Nephron (organoid): Measurements from ENCODE around the gene SLC13A3.

Experiments used
- H3K27ac Mint-ChIP-seq, 3 experiments: 2 replicates each; pipeline ENCODE4 v1.8.0; 2020; ENCODE audit warnings: mixed read lengths in 3 of 3, mild to moderate bottlenecking in 2 of 3, moderate library complexity in 1 of 3
- H3K27me3 Mint-ChIP-seq: 2 replicates; pipeline ENCODE4 v1.8.0; 2021; ENCODE audit warnings: low read depth, mild to moderate bottlenecking, moderate library complexity, mixed read lengths
- H3K36me3 Mint-ChIP-seq: 2 replicates; pipeline ENCODE4 v1.8.0; 2020; ENCODE audit warnings: low read depth, mixed read lengths
- H3K4me1 Mint-ChIP-seq: 2 replicates; pipeline ENCODE4 v1.8.0; 2020; ENCODE audit warnings: mixed read lengths
- H3K4me3 Mint-ChIP-seq, 3 experiments: 2 replicates each; pipeline ENCODE4 v1.8.0; 2020; ENCODE audit warnings: mild to moderate bottlenecking in 3 of 3, mixed read lengths in 3 of 3, moderate library complexity in 2 of 3
- H3K9me3 Mint-ChIP-seq: 2 replicates; pipeline ENCODE4 v1.8.0; 2020; ENCODE audit warnings: mixed read lengths
- CTCF ChIP-seq, 3 experiments: fragments of 200-600 bp; sonication (generic); IDR thresholded peaks; one replicate each; pipeline ENCODE4 v1.5.0; 2021; ENCODE audit warnings: antibody characterized with exemption in 3 of 3; ENCODE audit not compliant: unreplicated experiment in 3 of 3

The SLC13A3 gene

DNA sequence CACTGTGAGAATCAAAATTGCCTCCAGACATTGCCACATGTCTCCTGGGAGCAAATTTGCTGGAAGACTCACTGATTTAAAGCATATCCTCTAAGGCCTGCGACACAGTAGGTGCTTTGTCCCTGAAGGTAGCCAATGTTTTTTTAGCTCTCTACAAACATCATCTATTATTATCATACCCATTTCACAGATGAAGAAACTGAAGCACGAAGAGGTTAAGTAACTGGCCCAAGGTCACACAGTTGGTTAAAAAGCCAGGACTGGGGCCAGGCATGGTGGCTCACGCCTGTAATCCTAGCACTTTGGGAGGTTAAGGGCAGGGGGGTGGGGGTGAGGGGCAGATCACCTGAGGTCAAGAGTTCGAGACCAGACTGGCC is 12.4 kb downstream of the SLC13A3 start:
- Mint-ChIP-seq H3K4me1 (no peaks in the 10 kb centered on the region), H3K4me3 (no peak overlapping the region), H3K27me3 (no peaks in the 10 kb centered on the region), H3K36me3 (no peaks in the 10 kb centered on the region), H3K27ac (no peak overlapping the region), H3K9me3 (no peaks in the 10 kb centered on the region)
- no peak for TF ChIP-seq CTCF (IDR thresholded peaks at IDR 0.05; ENCODE audit: unreplicated experiment in 3 of 3)

DNA sequence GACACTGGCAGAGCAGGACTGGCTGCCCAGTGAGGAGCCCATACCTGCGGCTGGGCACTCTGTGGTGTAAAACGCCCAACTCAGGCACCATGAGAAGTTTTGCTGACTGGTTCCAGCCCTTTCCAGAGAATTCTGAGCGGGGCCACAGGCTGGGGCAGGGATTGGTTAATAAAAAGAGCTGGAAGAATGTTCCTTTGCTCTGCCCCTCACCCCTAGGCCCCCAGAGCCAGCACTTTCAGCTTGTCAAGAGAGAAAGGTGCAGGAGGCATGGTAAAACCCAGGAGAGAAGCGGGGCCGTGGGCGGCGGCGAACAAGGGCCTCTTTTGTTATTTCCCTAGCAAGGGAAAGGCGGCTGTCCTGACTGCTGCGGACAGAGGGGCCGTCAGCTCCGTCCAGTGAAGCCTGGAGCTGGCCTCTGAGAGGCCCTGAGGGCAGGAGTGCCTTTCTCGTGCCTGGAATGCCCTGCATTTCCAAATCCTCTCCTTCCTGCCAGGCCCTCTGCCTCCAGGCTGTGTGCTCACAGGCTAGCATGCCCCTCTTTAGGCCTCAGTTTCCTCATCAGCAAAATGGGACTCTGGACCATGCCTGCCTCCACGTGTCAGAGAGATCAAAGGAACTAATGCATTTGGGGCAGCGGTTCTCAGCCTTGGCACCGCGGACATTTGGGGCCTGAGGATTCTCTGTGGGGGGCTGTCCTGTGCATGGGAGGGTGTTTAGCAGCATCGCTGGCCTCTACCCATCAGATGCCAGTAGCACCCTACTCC is 12.9 kb downstream of the SLC13A3 start:
- Mint-ChIP-seq H3K36me3 (no peaks in the 10 kb centered on the region), H3K4me1 (no peaks in the 10 kb centered on the region), H3K27me3 (no peaks in the 10 kb centered on the region), H3K27ac (no peak overlapping the region), H3K4me3 (no peak overlapping the region), H3K9me3 (no peaks in the 10 kb centered on the region)
- TF ChIP-seq CTCF (IDR thresholded peaks at IDR 0.05; ENCODE audit: unreplicated experiment in 3 of 3), result no peak

DNA sequence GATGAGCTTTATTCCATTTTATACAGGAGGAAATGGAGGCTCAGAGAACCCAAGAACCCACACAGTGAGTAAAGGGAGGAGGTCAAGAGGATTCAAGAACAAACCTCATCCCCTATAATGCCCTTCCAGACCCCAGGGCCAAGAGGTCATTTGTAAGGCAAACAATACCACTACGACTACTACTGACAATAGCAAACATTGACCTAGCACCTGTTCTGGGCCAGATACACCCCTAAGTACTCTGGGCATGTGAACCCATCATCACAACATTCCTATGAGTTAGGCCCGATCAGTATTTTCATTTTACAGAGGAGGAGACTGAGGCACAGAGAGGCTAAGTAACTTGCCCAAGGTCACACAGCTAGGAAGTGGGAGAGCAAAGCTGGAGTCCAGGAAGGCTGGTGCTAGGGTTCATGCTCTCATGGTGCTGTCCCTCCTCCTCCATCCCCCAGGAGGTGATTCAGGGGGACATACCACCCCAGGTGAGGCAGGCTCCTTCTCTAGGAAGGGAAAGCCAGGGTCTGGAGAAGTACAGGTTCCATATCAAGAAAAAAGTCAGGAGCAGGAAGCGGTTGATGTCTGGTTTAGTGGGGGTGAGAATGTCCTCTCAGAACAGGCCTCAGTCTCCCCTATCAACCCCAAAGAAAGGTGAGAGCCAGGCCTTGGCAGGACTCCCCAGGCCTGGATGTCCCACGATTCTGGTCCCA is 13.7 kb downstream of the SLC13A3 start:
- Mint-ChIP-seq H3K27ac (no peak overlapping the region), H3K4me3 (no peak overlapping the region), H3K27me3 (no peaks in the 10 kb centered on the region), H3K36me3 (no peaks in the 10 kb centered on the region), H3K9me3 (no peaks in the 10 kb centered on the region), H3K4me1 (no peaks in the 10 kb centered on the region)
- no peak for TF ChIP-seq CTCF (IDR thresholded peaks at IDR 0.05; ENCODE audit: unreplicated experiment in 3 of 3)

GRCh38 chr20:46637020-46637419 is 14.2 kb downstream of the SLC13A3 start:
- Mint-ChIP-seq H3K9me3 (no peaks in the 10 kb centered on the region), H3K4me3 (no peak overlapping the region), H3K36me3 (no peaks in the 10 kb centered on the region), H3K27me3 (no peaks in the 10 kb centered on the region), H3K4me1 (no peaks in the 10 kb centered on the region), H3K27ac (no peak overlapping the region)
- no peak for TF ChIP-seq CTCF (IDR thresholded peaks at IDR 0.05; ENCODE audit: unreplicated experiment in 3 of 3)

GRCh38 chr20:46636514-46636913 is 14.7 kb downstream of the SLC13A3 start:
- Mint-ChIP-seq H3K36me3 (no peaks in the 10 kb centered on the region), H3K27me3 (no peaks in the 10 kb centered on the region), H3K9me3 (peaks cover under 1% of the 10 kb centered on the region), H3K4me3 (no peak overlapping the region), H3K4me1 (no peaks in the 10 kb centered on the region), H3K27ac (no peak overlapping the region)
- no peak for TF ChIP-seq CTCF (IDR thresholded peaks at IDR 0.05; ENCODE audit: unreplicated experiment in 3 of 3)
